Aorta (tissue), 5 donors: ENCODE measurements around the gene PRR33. TPM values are rescaled to one million over a fixed set of nuclear protein-coding genes. Genes with fewer than 3 reads are reported as not detected.

ENCODE experiments used
- ATAC-seq: fragments of 200-7000 bp; cut with Tn5 transposase; one replicate; pipeline ENCODE4 v1.9.1; 2022; ENCODE audit warnings: moderate library complexity; ENCODE audit not compliant: low FRiP score
- DNase-seq, 2 donors: peaks; one replicate each; pipeline ENCODE4 v3.0.0-alpha.2; 2020
- H3K27ac ChIP-seq, 2 donors: one replicate each; pipeline ENCODE4 v1.5.1; 2013; ENCODE audit warnings: low read length in 2 of 2, mild to moderate bottlenecking in 2 of 2, moderate library complexity in 2 of 2, control low read depth in 1 of 2, inconsistent platforms in 1 of 2, low read depth in 1 of 2
- H3K27me3 ChIP-seq, 2 donors: one replicate each; pipeline ENCODE4 v1.6.1; 2013; ENCODE audit warnings: control low read depth in 1 of 2, low read length in 1 of 2, mild to moderate bottlenecking in 1 of 2, moderate library complexity in 1 of 2; ENCODE audit not compliant: insufficient read depth in 2 of 2, control insufficient read depth in 1 of 2
- H3K36me3 ChIP-seq, 2 donors: one replicate each; pipeline ENCODE4 v1.6.1; 2013; ENCODE audit warnings: control low read depth in 1 of 2, low read length in 1 of 2, mild to moderate bottlenecking in 1 of 2; ENCODE audit not compliant: insufficient read depth in 2 of 2, control insufficient read depth in 1 of 2
- H3K4me1 ChIP-seq, 2 donors: one replicate each; pipeline ENCODE4 v1.6.1; 2013; ENCODE audit warnings: low read length in 2 of 2, control low read depth in 1 of 2, mild to moderate bottlenecking in 1 of 2, moderate library complexity in 1 of 2; ENCODE audit not compliant: insufficient read depth in 2 of 2, control insufficient read depth in 1 of 2
- H3K4me3 ChIP-seq, 2 donors: one replicate each; pipeline ENCODE4 v1.5.1; 2013; ENCODE audit warnings: low read length in 2 of 2, control low read depth in 1 of 2, mild to moderate bottlenecking in 1 of 2
- H3K9me3 ChIP-seq: one replicate; pipeline ENCODE4 v1.6.1; 2013; ENCODE audit warnings: mild to moderate bottlenecking, low read length; ENCODE audit not compliant: control insufficient read depth
- WGBS, 2 donors: extraction: QIAGEN DNeasy Blood & Tissue Kit; methylation state at CpG; one replicate each; pipeline ENCODE4 v1.1.7; 2013; 5-methylcytosine and 5-hydroxymethylcytosine counted together
- intact Hi-C, 2 donors: fragments of 100-400 bp; cut with DNase I; formaldehyde crosslinking; loops; one replicate each; pipeline versions ENCODE4 v1.14.2 to v1.15.0; 2022
- polyA plus RNA-seq, 2 donors: library from polyadenylated mRNA; stranded (reverse); fragments of 200-250 nt; gene quantifications; one replicate each; pipeline ENCODE4 v1.2.3, GENCODE V29; 2013
- total RNA-seq, 2 donors: library from RNA; stranded (reverse); fragmentation: NEBNext Ultra II Directional; extraction: Animal tissue kit (Norgen Biotek cat#: 25700); gene quantifications; one replicate each; pipeline ENCODE4 v1.2.1, GENCODE V29; 2021
- donor health status: healthy with polysubstance abuse.
- donor health status: Bipolar disorder and iron deficiency.
- donor health status: DM: no; HTN: no; CAD: no.
- donor health status: DM: no; HTN: no; CAD: no.
- donor health status: DM: yes; HTN: yes; CAD: no.

PRR33 gene
- total and polyA plus RNA-seq, 4 donors, result not detected

GRCh38 chr11:1924646-1925372, 33.1 kb upstream of the PRR33 start:
- intact Hi-C loops, result no loop called here

DNA sequence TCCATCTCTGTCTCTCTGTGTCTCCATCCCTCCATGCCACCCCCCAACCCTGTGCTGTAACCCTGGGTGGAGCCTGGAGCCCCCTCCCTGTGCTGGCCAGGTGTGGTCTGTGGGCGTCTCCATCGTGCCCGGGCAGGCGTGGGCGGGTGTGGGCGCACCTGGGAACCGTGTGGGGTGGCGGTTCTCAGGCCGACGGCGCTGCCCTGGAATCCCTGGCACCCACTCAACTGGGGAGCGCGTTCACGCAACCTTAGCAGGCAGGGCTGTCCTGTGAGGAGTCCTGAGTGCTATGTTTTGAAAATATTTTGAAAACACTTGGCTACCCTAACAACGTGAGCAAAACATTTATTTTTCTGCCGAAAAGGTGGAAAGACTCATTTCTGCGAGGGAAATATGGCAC, 32.5 kb upstream of the PRR33 start:
- intact Hi-C loops, result no loop called here

More at GRCh38 chr11:1924646-1925372, 33.1 kb upstream of the PRR33 start:
- H3K4me1 ChIP-seq, result no peaks in the 10 kb centered on the region
- H3K27ac ChIP-seq, result no peak overlapping the region
- H3K4me3 ChIP-seq, result no peak overlapping the region
- peak; percentile 48 to 65 for DNase-seq
- no peaks in the 10 kb centered on the region for H3K36me3 ChIP-seq
- H3K27me3 ChIP-seq, result no peaks in the 10 kb centered on the region
- 91 to 94% methylated on average over 20 to 21 of the region's 21 CpGs for whole genome bisulfite sequencing, 2 donors
- no peaks in the 10 kb centered on the region for H3K9me3 ChIP-seq
- ATAC-seq, result no peak

GRCh38 chr11:1923201-1923956, 31.7 kb upstream of the PRR33 start:
- no peak overlapping the region for H3K27ac ChIP-seq
- ATAC-seq (no peak), DNase-seq (peak in 1 of 2 donors; percentile 63)
- no peaks in the 10 kb centered on the region for H3K36me3 ChIP-seq
- no peaks in the 10 kb centered on the region for H3K27me3 ChIP-seq
- WGBS, 2 donors, result 93 to 96% methylated on average over 18 to 22 of the region's 22 CpGs
- H3K4me1 ChIP-seq, result no peaks in the 10 kb centered on the region
- H3K4me3 ChIP-seq, result no peak overlapping the region
- H3K9me3 ChIP-seq, result no peaks in the 10 kb centered on the region
- intact Hi-C loops, result no loop called here

More for the DNA sequence above, 32.5 kb upstream of the PRR33 start:
- WGBS, 2 donors, result 89 to 90% methylated on average over 17 of the region's 17 CpGs
- no peak overlapping the region for H3K4me3 ChIP-seq
- no peaks in the 10 kb centered on the region for H3K4me1 ChIP-seq
- H3K27me3 ChIP-seq, result no peaks in the 10 kb centered on the region
- H3K27ac ChIP-seq, result no peak overlapping the region
- peak in 1 of 2 donors; percentile 63 for DNase-seq
- H3K9me3 ChIP-seq, result no peaks in the 10 kb centered on the region
- H3K36me3 ChIP-seq, result no peaks in the 10 kb centered on the region
- no peak for ATAC-seq

- intact Hi-C loops, result no loop called here
- H3K27ac ChIP-seq, result no peak overlapping the region
These were observed 30.9 kb upstream of the PRR33 start for GRCh38 chr11:1922481-1923081.

DNA sequence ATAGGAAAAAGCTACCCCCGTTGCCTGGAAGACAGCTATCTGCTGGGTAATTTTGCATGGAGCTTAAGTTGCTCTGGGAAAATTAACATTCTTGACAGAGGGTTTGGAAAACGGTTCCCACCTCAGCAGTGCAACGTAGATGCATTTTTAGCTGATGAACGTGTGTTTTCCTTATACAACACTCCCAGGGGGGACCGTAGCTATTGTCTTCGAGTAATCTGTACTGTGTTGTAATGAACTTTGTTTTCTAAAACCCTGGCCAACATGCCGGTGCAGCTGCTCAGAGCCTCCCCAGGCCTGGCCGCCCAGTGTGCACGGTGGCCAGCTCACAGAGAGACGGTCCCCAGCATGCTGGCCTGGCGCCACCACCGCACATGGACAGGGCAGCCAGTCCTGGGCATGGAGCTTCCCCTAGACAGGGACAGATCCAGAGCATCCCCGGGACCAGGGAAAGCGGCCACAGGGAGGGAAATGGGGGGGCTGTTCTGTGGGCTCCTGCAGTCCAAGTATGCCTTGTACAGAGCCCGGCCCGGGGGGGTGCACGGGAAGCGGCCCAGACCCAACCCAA, 30.0 kb upstream of the PRR33 start:
- WGBS, 2 donors, result 45 to 51% methylated on average over 18 of the region's 18 CpGs
- Histone ChIP-seq H3K4me1 (no peaks in the 10 kb centered on the region), H3K4me3 (no peak overlapping the region), H3K27ac (no peak overlapping the region), H3K9me3 (no peaks in the 10 kb centered on the region), H3K27me3 (no peaks in the 10 kb centered on the region), H3K36me3 (no peaks in the 10 kb centered on the region)
- ATAC-seq (peak; percentile 57), DNase-seq (peak; percentile 61 to 82)
- intact Hi-C loops, result no loop called here

More at GRCh38 chr11:1922481-1923081, 30.9 kb upstream of the PRR33 start:
- ATAC-seq (peak; percentile 20), DNase-seq (peak; percentile 58 to 73)
- Histone ChIP-seq H3K4me3 (no peak overlapping the region), H3K9me3 (no peaks in the 10 kb centered on the region), H3K27me3 (no peaks in the 10 kb centered on the region), H3K36me3 (no peaks in the 10 kb centered on the region), H3K4me1 (no peaks in the 10 kb centered on the region)
- WGBS, 2 donors, result 69 to 75% methylated on average over 10 to 14 of the region's 14 CpGs

DNA sequence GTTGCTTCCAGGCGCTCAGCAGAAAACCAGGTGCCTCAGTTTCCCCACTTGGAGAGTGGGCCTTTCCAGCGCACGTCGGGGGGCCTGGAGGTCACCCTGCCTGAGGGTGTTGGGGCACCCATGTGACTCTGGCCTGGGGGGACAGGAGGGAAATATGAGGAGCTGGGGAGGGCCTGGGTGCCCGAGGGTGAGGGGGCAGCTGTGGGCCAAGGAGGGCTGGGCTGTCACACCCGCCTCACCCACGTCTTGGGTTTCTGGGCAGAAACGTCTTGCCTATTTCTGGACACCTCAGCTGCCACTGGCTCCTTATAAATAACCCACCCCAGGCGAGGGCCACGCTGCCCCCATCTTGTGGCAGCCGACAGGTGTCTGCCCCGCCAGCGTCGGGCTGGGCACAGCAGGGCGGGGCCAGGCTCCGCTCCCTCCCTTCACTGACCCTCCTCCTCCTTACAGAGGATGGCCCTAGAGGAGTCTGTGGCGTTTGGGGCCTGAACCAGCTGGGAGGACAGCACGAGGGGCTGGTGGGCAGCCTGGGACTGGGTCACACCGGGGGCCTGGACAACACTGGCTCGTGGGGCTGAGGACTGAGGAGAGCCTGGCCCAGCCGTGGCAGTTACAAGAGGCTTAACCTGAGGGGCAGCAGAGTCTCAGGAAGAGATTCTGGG, 29.3 kb upstream of the PRR33 start:
- intact Hi-C loops, result no loop called here
- H3K4me3 ChIP-seq, result no peak overlapping the region
- WGBS, 2 donors, result 79 to 81% methylated on average over 21 of the region's 21 CpGs
- H3K9me3 ChIP-seq, result no peaks in the 10 kb centered on the region
- H3K27ac ChIP-seq, result no peak overlapping the region
- ATAC-seq (peak; percentile 30), DNase-seq (peak; percentile 41 to 72)
- H3K4me1 ChIP-seq, result no peaks in the 10 kb centered on the region
- H3K27me3 ChIP-seq, result no peaks in the 10 kb centered on the region
- H3K36me3 ChIP-seq, result no peaks in the 10 kb centered on the region

DNA sequence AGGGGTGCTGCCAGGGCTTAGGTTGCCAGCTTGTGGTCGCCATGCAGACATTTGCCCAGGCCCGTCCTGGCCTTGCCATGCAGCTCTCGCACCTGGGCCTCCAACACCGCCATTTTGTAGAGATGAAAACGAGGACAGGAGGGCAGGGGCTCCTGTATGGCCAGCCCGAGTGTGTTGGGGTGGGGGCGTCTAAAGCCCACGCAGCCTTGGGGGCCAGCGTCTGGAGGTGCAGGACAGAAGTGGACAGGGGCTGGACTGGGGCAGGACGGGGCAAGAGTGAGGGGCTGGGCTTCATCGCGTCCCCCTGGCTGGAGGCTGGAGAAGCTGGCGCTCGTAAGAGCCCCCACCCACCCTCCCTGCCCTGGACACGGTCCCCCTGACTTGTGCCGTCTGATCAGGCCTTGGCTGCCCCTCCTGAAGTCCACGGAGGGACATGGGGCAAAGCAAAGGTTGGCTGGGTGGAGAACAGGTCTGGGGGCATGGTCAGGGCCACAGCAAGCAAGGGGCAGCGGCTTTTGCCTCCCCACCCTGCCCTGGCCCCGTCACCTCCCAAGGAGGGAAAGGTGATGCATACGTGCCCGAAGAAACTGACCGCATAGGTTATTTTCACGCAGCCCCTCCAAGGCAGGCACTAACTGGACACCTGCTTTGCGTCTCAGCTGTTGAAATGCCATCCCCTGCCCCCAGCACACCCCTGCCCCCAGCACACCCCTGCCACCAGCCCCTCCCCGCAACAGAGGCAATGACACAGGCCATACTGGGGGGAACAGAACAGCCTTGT, 28.6 kb upstream of the PRR33 start:
- H3K27ac ChIP-seq, result no peak overlapping the region
- no peaks in the 10 kb centered on the region for H3K9me3 ChIP-seq
- no peaks in the 10 kb centered on the region for H3K36me3 ChIP-seq
- no peaks in the 10 kb centered on the region for H3K4me1 ChIP-seq
- 95 to 97% methylated on average over 24 to 25 of the region's 25 CpGs for WGBS, 2 donors
- no peaks in the 10 kb centered on the region for H3K27me3 ChIP-seq
- no peak overlapping the region for H3K4me3 ChIP-seq
- DNase-seq (peak; percentile 38 to 73), ATAC-seq (no peak)
- intact Hi-C loops, result no loop called here
